ENCODE results near the gene EIF2A.

DNA sequence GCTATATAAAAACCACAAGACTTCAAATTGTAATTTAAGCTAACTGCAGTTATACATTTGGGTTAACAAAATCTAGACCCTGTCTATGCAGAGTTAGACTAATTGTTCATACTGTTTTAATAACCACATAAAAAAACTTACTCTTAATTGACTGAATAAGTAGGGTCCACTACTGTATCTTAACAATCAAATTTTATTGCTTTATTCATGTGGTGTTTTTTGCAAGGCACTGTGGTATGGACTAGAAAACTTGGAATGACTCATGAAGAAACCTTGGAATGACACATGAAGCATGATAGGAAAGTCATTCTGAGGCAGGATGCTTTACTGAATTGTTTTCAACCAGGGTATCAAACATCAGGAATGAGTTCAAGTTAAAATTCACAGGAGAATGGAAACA is 2.5 kb upstream of the EIF2A start:
- TF ChIP-seq, protein P1, sequence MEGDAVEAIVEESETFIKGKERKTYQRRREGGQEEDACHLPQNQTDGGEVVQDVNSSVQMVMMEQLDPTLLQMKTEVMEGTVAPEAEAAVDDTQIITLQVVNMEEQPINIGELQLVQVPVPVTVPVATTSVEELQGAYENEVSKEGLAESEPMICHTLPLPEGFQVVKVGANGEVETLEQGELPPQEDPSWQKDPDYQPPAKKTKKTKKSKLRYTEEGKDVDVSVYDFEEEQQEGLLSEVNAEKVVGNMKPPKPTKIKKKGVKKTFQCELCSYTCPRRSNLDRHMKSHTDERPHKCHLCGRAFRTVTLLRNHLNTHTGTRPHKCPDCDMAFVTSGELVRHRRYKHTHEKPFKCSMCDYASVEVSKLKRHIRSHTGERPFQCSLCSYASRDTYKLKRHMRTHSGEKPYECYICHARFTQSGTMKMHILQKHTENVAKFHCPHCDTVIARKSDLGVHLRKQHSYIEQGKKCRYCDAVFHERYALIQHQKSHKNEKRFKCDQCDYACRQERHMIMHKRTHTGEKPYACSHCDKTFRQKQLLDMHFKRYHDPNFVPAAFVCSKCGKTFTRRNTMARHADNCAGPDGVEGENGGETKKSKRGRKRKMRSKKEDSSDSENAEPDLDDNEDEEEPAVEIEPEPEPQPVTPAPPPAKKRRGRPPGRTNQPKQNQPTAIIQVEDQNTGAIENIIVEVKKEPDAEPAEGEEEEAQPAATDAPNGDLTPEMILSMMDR (IDR thresholded peaks at IDR 0.05) = no peak
- no peak for TF ChIP-seq POLR2A (IDR thresholded peaks at IDR 0.05)

Measured in heart left ventricle (tissue), 13 donors.